ENCODE data around the gene KIZ. TPM values are rescaled to one million over a fixed set of nuclear protein-coding genes. Genes with fewer than 3 reads are reported as not detected.
"Not testable (repeated sequence)": the region's sequence is repeated elsewhere in the genome, so short reads cannot be mapped to it uniquely, and the experiment has no call there.

The KIZ gene
- total RNA-seq, 1 donor from 2014 or later, result 15.9 TPM

DNA sequence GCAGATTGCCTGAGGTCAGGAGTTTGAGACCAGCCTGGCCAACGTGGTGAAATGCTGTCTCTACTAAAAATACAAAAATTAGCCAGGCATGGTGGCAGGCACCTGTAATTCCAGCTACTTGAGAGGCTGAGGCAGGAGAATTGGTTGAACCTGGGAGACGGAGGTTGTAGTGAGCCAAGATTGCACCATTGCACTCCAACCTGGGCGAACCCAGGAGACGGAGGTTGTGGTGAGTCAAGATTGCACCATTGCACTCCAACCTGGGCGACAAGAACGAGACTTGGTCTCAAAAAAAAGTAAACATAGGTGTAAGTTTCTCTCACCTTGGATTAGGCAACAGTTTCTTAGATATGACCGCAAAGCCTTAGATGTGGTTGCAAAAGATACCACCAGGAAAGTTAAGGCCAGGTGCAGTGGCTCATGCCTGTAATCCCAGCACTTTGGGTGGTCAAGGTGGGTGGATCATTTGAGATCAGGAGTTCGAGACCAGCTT is 121.8 kb downstream of the KIZ start:
- intact Hi-C loops (cut with micrococcal nuclease), result not testable (repeated sequence)

DNA sequence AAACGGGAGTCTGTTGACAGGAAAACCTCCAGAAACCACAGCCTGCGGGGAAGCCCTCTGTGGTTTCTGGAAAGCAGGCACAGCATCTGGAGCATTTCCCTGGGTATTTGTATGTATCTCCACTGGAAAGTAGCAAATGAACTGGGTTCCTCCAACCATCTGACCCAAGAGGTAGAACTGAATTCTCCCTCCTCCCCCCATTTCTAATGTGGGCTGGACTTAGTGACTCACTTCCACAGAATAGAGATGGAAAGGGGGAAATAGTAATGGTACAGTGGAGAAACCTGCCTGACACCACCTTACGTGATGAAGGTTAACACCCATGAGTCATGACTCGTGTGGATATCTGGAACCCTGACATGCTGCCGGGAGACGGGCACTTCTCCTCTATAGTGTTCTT is 125.4 kb downstream of the KIZ start:
- intact Hi-C loops (cut with micrococcal nuclease), result no loop called here

DNA sequence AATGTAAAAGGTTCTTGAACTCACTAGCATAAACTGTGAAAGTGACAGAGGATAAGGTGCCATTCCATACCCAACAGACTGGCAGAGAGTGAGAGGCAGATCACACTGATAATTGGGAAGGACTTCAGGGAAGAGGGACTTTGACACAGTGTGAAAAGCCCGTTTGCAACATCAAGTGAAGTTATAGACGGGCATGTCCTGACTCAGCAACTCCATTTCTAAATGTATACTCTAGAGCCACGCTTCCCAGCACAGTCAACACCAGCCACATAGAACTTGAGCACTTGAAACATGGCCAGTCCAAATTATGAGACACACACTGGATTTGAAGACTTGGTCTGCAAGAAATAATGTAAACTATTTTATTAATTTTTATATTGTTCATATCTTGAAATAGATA is 131.3 kb downstream of the KIZ start:
- intact Hi-C loops (cut with micrococcal nuclease), result no loop called here

DNA sequence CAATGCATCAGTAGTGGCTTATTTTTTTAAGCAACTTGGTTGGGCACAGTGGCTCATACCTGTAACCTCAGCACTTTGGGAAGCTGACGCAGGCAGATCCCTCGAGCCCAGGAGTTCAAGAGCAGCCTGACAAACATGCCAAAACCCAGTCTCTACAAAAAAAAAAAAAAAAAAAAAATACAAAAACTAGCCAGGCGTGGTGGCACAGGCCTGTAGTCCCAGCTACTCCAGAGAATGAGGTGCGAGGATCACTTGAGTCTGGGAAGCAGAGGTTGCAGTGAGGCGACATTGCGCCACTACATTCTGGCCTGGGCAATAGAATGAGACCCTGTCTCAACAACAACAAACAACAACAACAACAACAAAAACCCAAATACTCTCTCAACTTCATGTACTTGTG is 132.5 kb downstream of the KIZ start:
- intact Hi-C loops (cut with micrococcal nuclease), result no loop called here

DNA sequence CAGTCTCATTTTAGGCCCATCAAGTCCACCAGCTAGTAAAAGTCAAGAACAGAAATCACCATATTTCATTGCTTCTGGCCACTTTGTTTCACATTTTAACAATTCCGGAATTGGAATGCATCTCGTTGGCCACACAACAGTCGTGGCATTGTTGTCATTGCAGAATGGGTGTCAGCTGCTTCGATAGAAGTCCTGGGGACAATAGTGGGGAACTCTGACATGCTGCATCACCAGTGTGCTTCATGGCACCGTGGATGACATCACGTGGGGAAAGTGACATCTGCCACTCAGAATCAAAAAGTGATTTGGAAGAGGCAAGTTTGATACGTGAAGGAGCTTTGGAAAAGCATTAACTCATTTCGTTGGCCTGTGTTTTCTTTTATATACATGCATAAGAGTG is 133.5 kb downstream of the KIZ start:
- intact Hi-C loops (cut with micrococcal nuclease), result no loop called here

DNA sequence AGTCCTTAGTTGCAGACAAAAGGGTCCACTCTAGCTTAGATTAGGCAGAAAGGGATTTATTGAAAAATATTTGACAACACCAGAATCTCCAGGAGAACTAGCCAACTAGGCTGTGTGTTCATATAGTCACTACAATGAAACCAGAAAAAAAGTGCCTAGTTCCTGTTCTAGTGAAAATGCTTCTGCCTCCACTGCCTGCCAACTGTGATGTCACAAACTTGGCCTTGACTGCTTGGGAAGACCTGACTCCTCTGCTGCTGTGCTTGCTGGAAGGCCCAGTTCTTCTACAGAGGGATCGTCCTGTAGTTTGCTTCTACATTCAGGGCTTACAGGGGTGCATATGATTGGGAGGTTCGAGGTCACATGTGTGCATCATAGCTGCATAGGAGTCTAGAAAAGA is 136.9 kb downstream of the KIZ start:
- intact Hi-C loops (cut with micrococcal nuclease), result no loop called here

DNA sequence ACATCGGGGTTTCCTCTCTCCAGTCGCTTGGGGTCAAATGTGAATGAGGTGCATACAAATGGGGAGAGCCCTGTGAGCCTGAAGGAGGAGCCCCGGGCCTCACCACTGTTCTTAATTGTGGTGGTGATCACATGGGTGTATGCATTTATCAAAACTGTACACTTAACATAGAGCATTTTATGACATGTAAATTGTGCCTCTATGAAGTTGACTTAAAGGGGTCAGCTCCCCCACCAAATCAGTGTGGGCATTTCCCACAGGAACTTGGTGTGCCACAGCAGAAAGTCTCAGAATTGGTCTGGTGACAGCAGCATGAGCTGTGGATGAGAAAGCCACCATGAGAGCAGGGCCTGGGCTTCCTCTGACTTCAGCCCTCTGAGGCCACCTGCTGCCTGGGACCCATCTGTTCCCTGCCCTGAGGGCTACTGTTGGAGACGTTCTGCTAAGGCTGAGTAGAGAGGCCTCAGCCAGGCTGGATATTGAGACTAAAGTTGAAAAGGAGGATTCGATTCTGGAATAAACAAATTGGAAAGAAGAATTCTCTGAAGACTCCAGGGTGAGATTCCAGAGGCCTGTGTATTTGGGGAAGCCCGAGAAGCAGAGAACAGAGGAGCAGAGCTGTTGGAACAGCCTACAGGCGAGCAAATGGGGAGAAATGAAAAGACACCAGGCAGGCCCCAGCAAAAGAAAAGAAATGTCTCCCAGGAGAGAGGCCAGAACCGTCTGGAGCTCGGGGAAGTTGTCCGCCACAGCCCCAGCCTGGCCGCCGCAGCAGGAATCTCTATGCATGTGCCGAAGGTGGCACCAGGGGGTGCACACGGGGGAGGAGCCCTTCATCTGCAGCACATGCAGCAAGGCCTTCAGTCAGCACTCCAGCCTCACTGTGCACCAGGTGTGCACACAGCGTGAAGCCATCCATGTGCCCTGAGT is 139.6 kb downstream of the KIZ start:
- intact Hi-C loops (cut with micrococcal nuclease), result no loop called here

DNA sequence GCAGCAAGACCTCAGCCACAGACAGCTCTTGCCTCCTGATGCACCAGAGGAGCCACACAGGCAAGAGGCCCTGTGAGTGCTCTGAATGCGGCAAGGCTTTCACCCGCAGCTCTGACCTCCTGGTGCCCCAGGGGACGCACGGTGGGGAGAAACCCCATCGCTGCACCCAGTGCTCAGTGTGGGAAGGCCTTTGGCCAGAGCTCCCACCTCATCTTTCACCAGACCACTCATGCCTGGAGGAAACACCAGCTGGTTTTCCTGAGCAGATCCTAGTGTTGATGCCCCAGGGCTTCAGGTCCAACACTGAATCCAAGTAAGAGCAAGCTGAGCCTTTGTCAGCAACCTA is 140.3 kb downstream of the KIZ start:
- intact Hi-C loops (cut with micrococcal nuclease), result no loop called here

DNA sequence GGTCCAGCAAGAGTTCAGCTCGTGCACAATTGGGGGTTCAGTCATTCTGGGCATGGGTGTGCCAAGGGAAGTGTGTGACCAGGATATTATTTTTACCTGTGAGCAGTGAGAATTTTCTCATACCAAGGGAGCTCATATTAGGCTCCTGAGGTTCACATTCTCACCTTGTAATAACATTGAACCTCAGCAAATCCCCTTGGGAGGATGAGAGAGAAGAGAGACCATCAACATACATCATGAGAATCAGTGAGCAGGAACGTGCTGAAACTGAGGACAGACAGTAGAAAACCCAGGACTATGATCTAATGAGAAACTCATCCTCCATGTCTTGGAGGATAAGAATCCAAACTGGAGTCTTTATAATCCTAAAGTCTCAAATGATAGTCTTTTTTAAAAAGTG is 143.9 kb downstream of the KIZ start:
- intact Hi-C loops (cut with micrococcal nuclease), result no loop called here

DNA sequence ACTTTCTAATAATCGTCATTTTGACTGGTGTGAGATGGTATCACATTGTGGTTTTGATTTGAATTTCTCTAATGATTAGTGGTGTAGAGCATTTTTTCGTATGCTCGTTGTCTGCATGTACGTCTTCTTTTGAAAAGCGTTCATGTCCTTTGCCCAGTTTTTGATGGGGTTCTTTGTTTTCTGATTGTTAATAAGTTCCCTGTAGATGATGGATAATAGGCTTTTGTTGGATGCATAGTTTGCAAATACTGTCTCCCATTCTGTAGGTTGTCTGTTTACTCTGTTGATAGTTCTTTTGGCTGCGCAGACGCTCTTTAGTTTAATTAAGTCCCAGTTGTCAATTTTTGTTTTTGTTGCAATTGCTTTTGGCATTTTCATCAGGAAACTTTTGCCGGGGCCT is 144.9 kb downstream of the KIZ start:
- intact Hi-C loops (cut with micrococcal nuclease), result no loop called here

DNA sequence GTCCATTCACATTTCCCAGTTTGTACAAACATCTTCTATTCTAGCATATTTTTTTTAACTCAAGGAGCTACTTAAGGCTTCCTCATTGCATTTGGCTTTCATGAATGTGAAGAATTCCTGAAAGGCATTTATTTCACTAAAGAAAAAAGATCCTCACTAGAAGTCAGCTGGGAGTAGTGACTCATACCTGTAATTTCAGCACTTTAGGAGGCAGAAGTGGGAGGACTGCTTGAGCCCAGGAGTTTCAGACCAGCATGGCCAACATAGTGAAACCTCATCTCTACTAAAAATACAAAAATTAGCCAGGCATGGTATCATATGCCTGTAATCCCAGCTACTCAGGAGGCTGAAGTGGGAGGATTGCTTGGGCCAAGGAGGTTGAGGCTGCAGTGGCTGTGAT is 146.4 kb downstream of the KIZ start:
- intact Hi-C loops (cut with micrococcal nuclease), result no loop called here

DNA sequence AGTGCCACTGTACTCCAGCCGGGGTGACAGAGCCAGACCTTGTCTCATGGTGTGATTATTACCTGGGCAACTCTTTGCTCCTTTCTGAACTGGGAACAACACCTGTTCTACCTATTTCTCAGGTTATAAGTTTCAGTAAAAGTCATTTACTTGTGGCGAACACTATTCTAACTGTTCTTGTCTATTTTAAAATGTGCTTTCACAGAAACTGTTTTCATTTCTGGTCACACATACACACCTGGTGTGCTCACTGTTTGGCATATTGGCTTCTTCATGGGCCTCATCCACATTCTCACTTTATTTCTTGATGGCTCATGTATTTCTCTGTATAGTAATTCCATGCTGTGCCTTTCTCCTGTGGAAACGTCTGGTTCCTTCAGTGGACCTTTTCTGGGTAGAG is 146.8 kb downstream of the KIZ start:
- intact Hi-C loops (cut with micrococcal nuclease), result no loop called here

DNA sequence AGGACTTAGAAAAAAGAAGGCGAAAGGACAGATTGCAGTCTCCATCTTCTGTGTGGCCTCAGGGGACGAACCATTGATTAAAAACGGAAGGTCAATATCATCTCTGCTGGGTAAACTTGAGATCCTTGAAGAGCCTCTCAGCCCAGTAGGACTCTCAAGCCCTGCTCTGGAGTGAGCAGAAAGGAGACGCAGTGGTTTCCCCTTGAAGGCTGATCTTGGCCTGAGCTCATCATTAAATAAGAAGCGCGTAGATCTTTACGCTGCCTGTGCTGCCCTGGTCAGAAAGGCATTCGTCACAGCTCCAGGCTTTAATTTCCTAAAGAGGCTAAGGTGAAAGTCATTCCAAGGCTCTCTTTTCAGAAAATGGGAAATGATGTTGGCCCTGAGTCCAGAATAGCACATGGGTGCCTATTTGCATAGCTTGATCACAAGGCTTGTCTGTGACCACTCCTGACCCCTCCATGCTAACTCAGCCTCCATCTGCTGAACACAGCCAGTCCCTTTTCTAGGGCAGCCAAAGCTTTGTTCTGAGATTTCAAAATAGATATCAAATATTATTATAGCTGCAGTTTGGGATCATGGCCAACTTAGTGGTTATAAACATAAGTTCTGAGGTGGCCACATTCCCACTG is 148.0 kb downstream of the KIZ start:
- intact Hi-C loops (cut with micrococcal nuclease), result no loop called here

DNA sequence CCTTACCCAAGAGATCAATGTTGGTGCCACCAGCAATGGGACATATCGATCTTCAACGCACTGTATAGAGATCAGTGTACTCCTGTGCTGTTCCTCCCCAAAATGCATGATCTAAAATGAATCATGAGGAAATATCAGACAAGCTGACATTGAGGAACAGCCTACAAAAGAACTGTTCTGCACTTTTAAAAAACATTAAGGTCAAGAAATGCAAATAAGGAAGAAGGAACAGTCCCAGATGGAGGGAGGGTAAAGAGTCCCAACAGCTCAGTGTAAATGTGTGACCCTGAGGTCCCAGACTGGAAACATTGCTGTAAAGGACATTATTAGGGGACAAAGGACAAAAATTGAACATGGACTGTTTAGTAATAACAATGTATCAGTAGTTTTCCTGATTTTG is 152.9 kb downstream of the KIZ start:
- intact Hi-C loops (cut with micrococcal nuclease), result no loop called here

DNA sequence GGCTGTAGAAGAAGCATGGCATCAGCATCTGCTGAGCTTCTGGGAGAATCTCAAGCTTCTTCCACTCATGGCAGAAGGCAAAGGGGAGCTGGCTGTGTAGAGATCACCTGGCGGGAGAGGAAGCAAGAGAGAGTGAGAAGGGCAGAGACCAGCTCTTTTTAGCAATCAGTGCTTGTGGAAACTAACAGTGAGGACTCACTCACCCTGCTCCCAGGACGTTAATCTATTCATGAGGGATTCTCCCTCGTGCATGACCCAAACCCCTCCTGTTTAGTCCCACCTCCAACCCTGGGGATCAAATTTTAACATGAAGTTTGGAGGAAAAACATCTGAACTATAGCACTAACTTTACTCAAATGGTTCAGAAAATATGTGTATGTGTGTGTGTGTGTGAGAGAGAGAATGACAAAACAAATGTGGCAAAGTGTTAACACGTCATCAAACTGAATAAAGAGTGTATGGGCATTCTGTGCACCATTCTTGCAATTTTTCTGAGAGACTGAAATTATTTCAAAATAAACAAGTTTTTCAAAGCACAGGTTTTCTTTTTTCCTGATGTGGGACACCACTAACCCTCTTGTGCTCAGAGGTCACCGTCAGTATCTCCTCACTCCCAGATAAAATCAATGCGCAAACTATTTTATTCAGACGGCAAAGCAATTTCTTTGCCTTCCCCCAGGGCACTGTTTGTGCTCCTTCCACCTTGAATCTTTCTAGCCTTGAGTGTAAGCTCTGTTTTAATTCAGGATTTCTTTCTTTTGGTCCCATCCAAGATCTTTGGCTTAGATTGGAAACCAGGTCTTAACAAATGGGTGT is 154.0 kb downstream of the KIZ start:
- intact Hi-C loops (cut with micrococcal nuclease), result no loop called here

DNA sequence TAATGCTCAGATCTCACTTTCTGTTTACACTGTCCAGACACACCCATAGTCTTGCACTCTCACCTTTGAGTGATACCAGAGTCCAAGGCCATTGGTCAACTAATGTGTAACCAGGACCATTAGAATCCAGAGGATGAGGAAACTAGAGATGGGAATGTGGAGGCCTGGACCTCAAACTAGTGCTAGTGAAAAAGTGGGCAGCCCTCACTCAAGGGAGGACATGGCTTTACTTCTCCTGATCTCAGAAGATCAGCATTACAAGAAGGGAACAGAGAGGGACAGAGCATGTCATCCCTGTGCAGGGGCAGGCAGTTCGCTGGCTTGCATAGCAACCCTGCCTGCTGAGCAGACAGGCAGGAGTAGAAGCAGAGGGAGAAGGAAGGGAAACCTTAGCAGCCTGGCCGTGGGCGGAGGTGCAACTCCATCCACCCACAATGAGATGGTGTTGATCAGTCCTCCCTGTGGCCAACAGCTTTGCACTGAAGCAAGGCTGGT is 154.7 kb downstream of the KIZ start:
- intact Hi-C loops (cut with micrococcal nuclease), result no loop called here

DNA sequence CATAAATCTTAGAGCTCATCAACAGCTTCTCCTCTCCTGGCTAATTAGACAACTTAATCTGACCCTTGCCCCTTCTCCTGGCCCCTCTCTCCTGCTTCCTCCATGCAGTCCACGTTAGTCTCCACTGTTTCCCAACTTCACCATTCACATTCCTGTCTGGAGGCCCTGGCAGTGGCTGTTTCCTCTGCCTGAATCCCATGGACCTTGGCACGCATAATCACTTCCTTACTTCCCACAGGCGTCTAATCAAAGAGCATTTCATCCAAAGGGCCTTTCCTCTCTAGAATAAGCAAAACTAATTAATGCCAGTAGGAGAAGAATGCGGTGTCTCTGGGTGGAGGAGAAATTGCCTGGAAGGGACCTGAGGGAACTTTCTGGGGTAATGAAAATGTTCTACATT is 160.9 kb downstream of the KIZ start:
- intact Hi-C loops (cut with micrococcal nuclease), result no loop called here

DNA sequence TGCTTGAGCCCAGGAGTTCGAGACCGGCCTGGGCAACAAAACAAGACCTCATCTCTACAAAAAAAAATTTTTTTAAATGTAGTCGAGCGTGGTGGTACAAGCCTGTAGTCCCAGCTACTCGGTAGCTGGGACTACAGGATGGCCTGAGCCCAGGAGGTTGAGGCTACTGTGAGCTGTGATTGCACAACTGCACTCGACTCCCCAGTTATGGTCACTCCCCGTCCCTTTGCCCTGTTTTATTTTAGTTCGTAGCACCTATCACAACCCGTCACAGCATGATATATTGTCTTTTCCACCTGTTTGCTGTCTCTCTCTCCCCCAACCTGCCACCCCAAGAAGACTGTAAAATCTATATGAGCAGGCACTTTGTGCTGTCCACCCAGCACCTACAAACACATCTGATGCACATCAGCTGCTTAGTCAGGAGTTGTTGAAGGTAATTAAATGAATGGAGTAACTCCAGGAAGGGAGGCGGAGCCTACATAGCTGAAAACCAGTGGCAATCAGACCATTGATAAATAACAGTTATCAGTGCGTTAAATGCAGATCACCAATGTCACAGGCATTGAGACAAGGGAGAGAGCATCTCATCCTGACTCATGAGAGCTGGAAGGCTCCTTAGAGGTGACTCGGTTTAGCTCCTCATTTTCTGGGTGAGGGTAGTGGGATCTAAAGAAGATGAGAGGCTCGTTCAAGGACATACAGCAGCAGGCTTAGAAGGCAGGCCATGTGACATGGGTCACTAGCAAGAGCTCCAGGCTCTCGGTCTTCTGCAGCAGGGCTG is 162.9 kb downstream of the KIZ start:
- intact Hi-C loops (cut with micrococcal nuclease), result no loop called here

DNA sequence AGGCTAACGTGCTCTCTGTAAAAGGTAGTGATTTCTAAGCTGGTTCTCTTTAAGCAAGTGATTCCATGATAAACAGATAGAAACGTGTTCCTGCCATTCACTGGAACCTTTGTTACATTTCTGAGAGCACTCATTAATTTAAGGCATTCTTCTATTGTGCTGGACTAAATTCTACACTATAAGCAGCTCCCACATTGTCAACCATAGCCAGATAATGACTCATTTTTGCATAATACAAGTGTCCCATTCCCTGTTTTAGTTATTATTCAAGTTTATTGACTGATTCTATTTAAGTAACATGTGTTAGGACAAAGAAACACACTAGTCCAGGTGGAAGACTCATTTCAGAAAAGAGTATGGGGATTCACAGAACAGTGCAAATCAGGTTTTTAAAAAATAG is 163.8 kb downstream of the KIZ start:
- intact Hi-C loops (cut with micrococcal nuclease), result no loop called here

DNA sequence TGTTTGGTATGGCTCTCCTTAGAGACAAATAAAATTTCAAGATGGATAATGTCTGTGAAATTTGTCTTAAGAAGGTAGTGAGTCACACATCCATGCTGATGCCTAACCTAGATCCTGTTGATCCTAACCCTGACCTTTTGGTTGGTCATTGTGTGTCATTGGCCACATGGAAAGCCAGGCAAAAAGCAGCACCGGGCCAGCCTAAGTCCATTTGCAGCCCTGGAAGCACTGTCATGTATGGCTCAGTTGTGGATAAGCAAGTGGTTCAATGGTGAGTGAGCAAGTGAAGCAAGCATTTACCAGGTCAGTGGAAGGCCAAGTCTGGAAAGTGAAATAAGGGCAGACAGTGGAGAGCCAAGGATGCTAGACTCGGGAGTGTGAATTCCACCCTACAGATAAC is 165.1 kb downstream of the KIZ start:
- intact Hi-C loops (cut with micrococcal nuclease), result no loop called here

DNA sequence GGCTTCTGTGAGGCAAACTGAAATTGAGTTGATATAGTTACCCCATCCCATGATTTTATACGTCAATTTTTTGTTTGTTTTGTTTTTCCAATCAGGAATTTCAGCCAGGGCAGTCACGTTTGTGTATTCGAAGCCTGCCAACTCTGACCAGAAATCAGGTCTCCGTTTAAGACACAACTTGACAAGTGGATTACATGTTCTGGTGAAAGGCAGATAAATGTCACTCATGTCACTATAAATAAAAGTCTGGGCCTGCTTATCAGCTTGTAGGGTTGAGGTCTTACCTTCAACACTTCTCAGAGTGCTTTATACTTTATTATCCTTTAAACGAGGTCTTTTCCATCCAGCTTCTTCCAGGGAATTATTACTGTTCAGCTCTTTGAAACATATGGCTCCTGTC is 168.9 kb downstream of the KIZ start:
- intact Hi-C loops (cut with micrococcal nuclease), result no loop called here

Measured in T-helper 1 cell treated with Interleukin-12 subunit alpha and Interleukin-12 subunit beta and Interleukin-4 antibody, amounts not matched to agents 30 ng/mL and 1 ng/mL, for 36 hours (primary cell).